ENCODE results near the gene SELENOP. TPM values are rescaled to one million over a fixed set of nuclear protein-coding genes. Genes with fewer than 3 reads are reported as not detected.
A peak's percentile ranks its signal among the peaks of the same experiment; 100 is the strongest.

SELENOP gene
- total RNA-seq, 4 donors from 2014 or later = 248 to 758 (median 461) TPM

GRCh38 chr5:42842921-42843641, 31.4 kb upstream of the SELENOP start:
- Histone ChIP-seq H3K27me3 (no peaks in the 10 kb centered on the region), H3K4me1 (no peaks in the 10 kb centered on the region), H3K27ac (peak overlapping the region; percentile 35 to 47), H3K4me3 (no peak overlapping the region), H3K36me3 (no peaks in the 10 kb centered on the region), H3K9me3 (no peaks in the 10 kb centered on the region)
- intact Hi-C loops (cut with DNase I; ENCODE audit: low total_unique reads) = no loop called here
- TF ChIP-seq POLR2A (IDR thresholded peaks at IDR 0.05) = no peak
- TF ChIP-seq, protein P1, sequence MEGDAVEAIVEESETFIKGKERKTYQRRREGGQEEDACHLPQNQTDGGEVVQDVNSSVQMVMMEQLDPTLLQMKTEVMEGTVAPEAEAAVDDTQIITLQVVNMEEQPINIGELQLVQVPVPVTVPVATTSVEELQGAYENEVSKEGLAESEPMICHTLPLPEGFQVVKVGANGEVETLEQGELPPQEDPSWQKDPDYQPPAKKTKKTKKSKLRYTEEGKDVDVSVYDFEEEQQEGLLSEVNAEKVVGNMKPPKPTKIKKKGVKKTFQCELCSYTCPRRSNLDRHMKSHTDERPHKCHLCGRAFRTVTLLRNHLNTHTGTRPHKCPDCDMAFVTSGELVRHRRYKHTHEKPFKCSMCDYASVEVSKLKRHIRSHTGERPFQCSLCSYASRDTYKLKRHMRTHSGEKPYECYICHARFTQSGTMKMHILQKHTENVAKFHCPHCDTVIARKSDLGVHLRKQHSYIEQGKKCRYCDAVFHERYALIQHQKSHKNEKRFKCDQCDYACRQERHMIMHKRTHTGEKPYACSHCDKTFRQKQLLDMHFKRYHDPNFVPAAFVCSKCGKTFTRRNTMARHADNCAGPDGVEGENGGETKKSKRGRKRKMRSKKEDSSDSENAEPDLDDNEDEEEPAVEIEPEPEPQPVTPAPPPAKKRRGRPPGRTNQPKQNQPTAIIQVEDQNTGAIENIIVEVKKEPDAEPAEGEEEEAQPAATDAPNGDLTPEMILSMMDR (IDR thresholded peaks at IDR 0.05) = no peak
- peak; percentile 19 to 33 for DNase-seq

DNA sequence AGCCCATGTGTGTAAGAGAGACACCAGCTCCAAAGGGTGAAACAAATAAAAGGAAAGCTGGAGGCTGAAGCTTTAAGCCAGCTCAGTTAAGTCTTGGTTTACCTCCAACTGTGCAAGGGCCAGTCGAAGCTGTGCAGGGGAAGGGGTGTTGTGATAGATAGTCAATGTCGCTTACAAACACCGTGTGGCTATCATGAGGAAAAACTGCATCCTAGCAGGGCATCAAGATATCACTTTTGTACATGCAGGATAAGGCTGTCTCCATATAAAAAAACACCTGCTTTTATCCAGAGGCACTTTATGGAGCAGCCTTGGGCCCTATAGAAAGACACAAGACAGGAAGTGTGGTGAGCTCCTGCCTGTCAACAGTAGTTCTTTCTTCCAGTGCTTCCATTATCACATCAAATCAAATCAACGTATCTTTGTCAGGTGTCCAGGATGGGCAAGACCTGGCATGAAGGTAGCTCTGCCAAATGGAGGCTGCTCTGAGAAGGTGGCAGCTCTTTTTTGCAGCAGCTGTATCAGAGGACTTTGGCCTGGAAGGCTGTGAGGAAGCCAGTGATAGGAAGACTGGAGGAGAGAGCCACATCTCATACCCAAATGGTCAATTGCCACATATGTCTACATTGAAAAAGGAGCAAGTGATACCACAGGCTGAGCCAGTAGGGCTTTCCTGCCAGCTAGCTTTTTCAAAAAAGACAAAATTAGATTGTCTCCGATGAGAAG, 29.3 kb upstream of the SELENOP start:
- intact Hi-C loops (cut with DNase I; ENCODE audit: low total_unique reads) = no loop called here
- peak overlapping the region; percentile 60 for H3K27ac ChIP-seq

GRCh38 chr5:42840269-42840668, 28.6 kb upstream of the SELENOP start:
- TF ChIP-seq, protein P1 (IDR thresholded peaks at IDR 0.05) = no peak
- no peak for TF ChIP-seq POLR2A (IDR thresholded peaks at IDR 0.05)
- no peak overlapping the region for H3K4me3 ChIP-seq
- H3K9me3 ChIP-seq = no peaks in the 10 kb centered on the region
- intact Hi-C loops (cut with DNase I; ENCODE audit: low total_unique reads) = no loop called here
- H3K4me1 ChIP-seq = no peaks in the 10 kb centered on the region
- no peaks in the 10 kb centered on the region for H3K27me3 ChIP-seq
- no peaks in the 10 kb centered on the region for H3K36me3 ChIP-seq
- H3K27ac ChIP-seq = peak overlapping the region; percentile 60
- peak; percentile 64 to 76 for DNase-seq

More for the DNA sequence above, 29.3 kb upstream of the SELENOP start:
- TF ChIP-seq POLR2A (IDR thresholded peaks at IDR 0.05) = no peak
- TF ChIP-seq, protein P1 (IDR thresholded peaks at IDR 0.05) = no peak
- Histone ChIP-seq H3K27me3 (no peaks in the 10 kb centered on the region), H3K4me1 (no peaks in the 10 kb centered on the region), H3K36me3 (no peaks in the 10 kb centered on the region), H3K4me3 (no peak overlapping the region), H3K9me3 (no peaks in the 10 kb centered on the region)
- DNase-seq = no peak

- TF ChIP-seq, protein P1 (IDR thresholded peaks at IDR 0.05) = no peak
- no peaks in the 10 kb centered on the region for H3K27me3 ChIP-seq
- intact Hi-C loops (cut with DNase I; ENCODE audit: low total_unique reads) = no loop called here
- H3K27ac ChIP-seq = no peak overlapping the region
- H3K9me3 ChIP-seq = no peaks in the 10 kb centered on the region
- no peaks in the 10 kb centered on the region for H3K36me3 ChIP-seq
- no peak overlapping the region for H3K4me3 ChIP-seq
- DNase-seq = no peak
- H3K4me1 ChIP-seq = no peaks in the 10 kb centered on the region
Observed at GRCh38 chr5:42839196-42839595, 27.5 kb upstream of the SELENOP start.

- H3K27ac ChIP-seq = no peak overlapping the region
- no peak for DNase-seq
- no peak for TF ChIP-seq POLR2A (IDR thresholded peaks at IDR 0.05)
- TF ChIP-seq, protein P1 (IDR thresholded peaks at IDR 0.05) = no peak
- no peak overlapping the region for H3K4me3 ChIP-seq
- no peaks in the 10 kb centered on the region for H3K27me3 ChIP-seq
- H3K9me3 ChIP-seq = no peaks in the 10 kb centered on the region
- H3K4me1 ChIP-seq = no peaks in the 10 kb centered on the region
- intact Hi-C loops (cut with DNase I; ENCODE audit: low total_unique reads) = no loop called here
- no peaks in the 10 kb centered on the region for H3K36me3 ChIP-seq
Observed at GRCh38 chr5:42837601-42838000, 25.9 kb upstream of the SELENOP start.

Data from uterus (tissue), 4 donors.